Esophagus muscularis mucosa (tissue), 4 donors: Measurements from ENCODE around the gene SLC22A12. TPM values are rescaled to one million over a fixed set of nuclear protein-coding genes. Genes with fewer than 3 reads are reported as not detected.
A peak's percentile ranks its signal among the peaks of the same experiment; 100 is the strongest.

ENCODE experiments used
- DNase-seq: peaks from one replicate; pipeline ENCODE4 v3.0.0-alpha.2; 2017; ENCODE audit errors: extremely low spot score
- H3K27ac ChIP-seq, 4 donors: fragments of 200-600 bp; sonication (generic); replicated peaks in 1 of 4; 1 replicate in 3 of 4; 2 replicates in 1 of 4; pipeline ENCODE4 v1.5.1; 2016 to 2019; ENCODE audit warnings: mild to moderate bottlenecking in 1 of 4
- H3K27me3 ChIP-seq, 4 donors: fragments of 200-600 bp; sonication (generic); one replicate each; pipeline versions ENCODE4 v1.5.1 to v1.6.0; 2016 to 2019
- H3K36me3 ChIP-seq, 4 donors: fragments of 200-600 bp; sonication (generic); one replicate each; pipeline ENCODE4 v1.5.1; 2016 to 2019
- H3K4me1 ChIP-seq, 4 donors: fragments of 200-600 bp; sonication (generic); one replicate each; pipeline ENCODE4 v1.5.1; 2016 to 2019
- H3K4me3 ChIP-seq, 4 donors: fragments of 200-600 bp; sonication (generic); 1 replicate in 2 of 4; 2 replicates in 2 of 4; pipeline ENCODE4 v1.5.1; 2016 to 2019; ENCODE audit warnings: mild to moderate bottlenecking in 4 of 4, moderate library complexity in 1 of 4
- H3K9me3 ChIP-seq, 4 donors: fragments of 200-600 bp; sonication (generic); 1 replicate in 3 of 4; 2 replicates in 1 of 4; pipeline ENCODE4 v1.5.1; 2016 to 2019
- CTCF ChIP-seq, 3 experiments: fragments of 200-600 bp in 2 of 3; fragments of 450-650 bp in 1 of 3; sonication (generic) in 2 of 3; IDR thresholded peaks; one replicate each; pipeline ENCODE4 v1.5.1; 2017 to 2019; ENCODE audit warnings: antibody characterized with exemption in 3 of 3, mild to moderate bottlenecking in 2 of 3, moderate library complexity in 1 of 3
- EP300 ChIP-seq: sonication (generic); formaldehyde crosslinking; IDR thresholded peaks from one replicate; pipeline ENCODE4 v1.6.1; 2017; ENCODE audit warnings: antibody characterized with exemption
- POLR2A ChIP-seq: fragments of 450-650 bp; IDR thresholded peaks from one replicate; pipeline ENCODE4 v1.6.1; 2017; ENCODE audit warnings: antibody characterized with exemption, moderate library complexity, mild to moderate bottlenecking, low read depth
- POLR2AphosphoS5 ChIP-seq, 2 donors: sonication (generic); formaldehyde crosslinking; IDR thresholded peaks; one replicate each; pipeline ENCODE4 v1.6.1; 2017; ENCODE audit warnings: antibody characterized with exemption in 2 of 2
- WGBS: methylation state at CpG from one replicate; pipeline ENCODE4 v1.1.5; 2018; 5-methylcytosine and 5-hydroxymethylcytosine counted together
- intact Hi-C: fragments of 100-400 bp; cut with DNase I; formaldehyde crosslinking; loops from one replicate; pipeline ENCODE4 v1.15.1; 2023
- total RNA-seq, 4 donors: library from RNA; depleted of rRNA; stranded (reverse); fragments of >200 nt; gene quantifications; one replicate each; pipeline versions ENCODE4 v1.1.0 to v1.2.1, GENCODE V29; 2016

SLC22A12 gene
- total RNA-seq, 4 donors from 2014 or later, result not detected

- intact Hi-C loops, result no loop called here
- Histone ChIP-seq H3K4me3 (no peak overlapping the region), H3K9me3 (no peaks in the 10 kb centered on the region), H3K27ac (no peak overlapping the region), H3K36me3 (no peaks in the 10 kb centered on the region), H3K27me3 (peaks cover 0 to 88% (median 18%) of the 10 kb centered on the region in 4 donors), H3K4me1 (peaks cover 0 to 20% (median 18%) of the 10 kb centered on the region in 4 donors)
- no peak for DNase-seq
- WGBS, result 46% methylated on average over 11 of the region's 11 CpGs
- no peak for TF ChIP-seq POLR2A
- TF ChIP-seq EP300, result no peak
- TF ChIP-seq POLR2AphosphoS5 (IDR thresholded peaks at IDR 0.05), result no peak
- no peak for TF ChIP-seq CTCF (IDR thresholded peaks at IDR 0.05)
Measured at GRCh38 chr11:64644647-64645275, 53.7 kb downstream of the SLC22A12 start.

- Histone ChIP-seq H3K9me3 (no peaks in the 10 kb centered on the region), H3K27me3 (peaks cover 0 to 65% (median 14%) of the 10 kb centered on the region in 4 donors), H3K27ac (no peak overlapping the region), H3K4me1 (peaks cover 0 to 20% (median 18%) of the 10 kb centered on the region in 4 donors), H3K4me3 (no peak overlapping the region), H3K36me3 (no peaks in the 10 kb centered on the region)
- 76% methylated on average over 6 of the region's 9 CpGs for WGBS
- intact Hi-C loops, result no loop called here
- TF ChIP-seq POLR2AphosphoS5 (IDR thresholded peaks at IDR 0.05), result no peak
- TF ChIP-seq POLR2A, result no peak
- no peak for TF ChIP-seq EP300
- no peak for TF ChIP-seq CTCF (IDR thresholded peaks at IDR 0.05)
- no peak for DNase-seq
Measured at GRCh38 chr11:64647019-64647779, 56.2 kb downstream of the SLC22A12 start.

GRCh38 chr11:64648551-64648950 is 57.5 kb downstream of the SLC22A12 start:
- DNase-seq, result no peak
- no peak for TF ChIP-seq POLR2A
- TF ChIP-seq CTCF (IDR thresholded peaks at IDR 0.05), result no peak
- no peak for TF ChIP-seq POLR2AphosphoS5 (IDR thresholded peaks at IDR 0.05)
- TF ChIP-seq EP300, result no peak
- no peak overlapping the region for H3K4me3 ChIP-seq
- WGBS, result 100% methylated on average over 5 of the region's 9 CpGs
- no peak overlapping the region for H3K27ac ChIP-seq
- no peaks in the 10 kb centered on the region for H3K36me3 ChIP-seq
- no peaks in the 10 kb centered on the region for H3K9me3 ChIP-seq
- H3K27me3 ChIP-seq, result peaks cover 0 to 56% (median 7%) of the 10 kb centered on the region in 4 donors
- H3K4me1 ChIP-seq, result peaks cover 0 to 15% (median 11%) of the 10 kb centered on the region in 4 donors
- intact Hi-C loops, result no loop called here

- Histone ChIP-seq H3K4me1 (peaks cover 0 to 8% (median 6%) of the 10 kb centered on the region in 4 donors), H3K9me3 (no peaks in the 10 kb centered on the region), H3K27ac (no peak overlapping the region), H3K4me3 (no peak overlapping the region), H3K27me3 (peaks cover 0 to 56% (median under 1%) of the 10 kb centered on the region in 4 donors), H3K36me3 (no peaks in the 10 kb centered on the region)
- no peak for TF ChIP-seq POLR2AphosphoS5 (IDR thresholded peaks at IDR 0.05)
- TF ChIP-seq CTCF (IDR thresholded peaks at IDR 0.05), result peak in 2 of 3 experiments; percentile 9 to 15
- 0% methylated on average over 1 of the region's 6 CpGs for WGBS
- no peak for DNase-seq
- intact Hi-C loops, result no loop called here
Measured at GRCh38 chr11:64649291-64649697, 58.3 kb downstream of the SLC22A12 start.
